ENCODE results near the gene DEXI.
A peak's percentile ranks its signal among the peaks of the same experiment; 100 is the strongest.
"Not testable (repeated sequence)": the region's sequence is repeated elsewhere in the genome, so short reads cannot be mapped to it uniquely, and the experiment has no call there.

The DEXI gene

GRCh38 chr16:10926867-10927266 lies 15.4 kb downstream of the DEXI start:
- DNase-seq (ENCODE audit: low spot score): no peak

GRCh38 chr16:10926094-10926493 lies 16.2 kb downstream of the DEXI start:
- no peak for DNase-seq (ENCODE audit: low spot score)

DNA sequence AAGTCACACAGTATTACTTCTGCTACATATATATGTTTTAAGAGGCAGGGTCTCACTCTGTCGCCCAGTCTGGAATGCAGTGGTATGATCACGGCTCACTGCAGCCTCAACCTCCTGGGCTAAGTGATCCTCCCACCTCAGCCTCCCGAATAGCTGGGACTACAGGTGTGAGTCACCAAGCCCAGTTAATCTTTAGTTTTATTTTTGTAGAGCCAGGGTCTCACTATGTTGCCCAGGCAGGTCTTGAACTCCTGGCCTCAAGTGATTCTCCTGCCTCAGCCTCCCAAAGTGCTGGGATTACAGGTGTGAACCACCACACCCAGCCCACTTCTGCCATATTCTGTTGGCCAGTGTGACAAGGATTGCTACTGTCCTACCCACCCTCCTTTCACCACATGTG lies 17.0 kb downstream of the DEXI start:
- DNase-seq (ENCODE audit: low spot score): not testable (repeated sequence)

GRCh38 chr16:10923650-10924214 lies 18.5 kb downstream of the DEXI start:
- DNase-seq (ENCODE audit: low spot score): no peak

- DNase-seq (ENCODE audit: low spot score): no peak
These were observed 19.1 kb downstream of the DEXI start for GRCh38 chr16:10923146-10923649.

- no peak for DNase-seq (ENCODE audit: low spot score)
These were observed 19.7 kb downstream of the DEXI start for GRCh38 chr16:10922328-10923145.

GRCh38 chr16:10921536-10922327 lies 20.5 kb downstream of the DEXI start:
- no peak for DNase-seq (ENCODE audit: low spot score)

DNA sequence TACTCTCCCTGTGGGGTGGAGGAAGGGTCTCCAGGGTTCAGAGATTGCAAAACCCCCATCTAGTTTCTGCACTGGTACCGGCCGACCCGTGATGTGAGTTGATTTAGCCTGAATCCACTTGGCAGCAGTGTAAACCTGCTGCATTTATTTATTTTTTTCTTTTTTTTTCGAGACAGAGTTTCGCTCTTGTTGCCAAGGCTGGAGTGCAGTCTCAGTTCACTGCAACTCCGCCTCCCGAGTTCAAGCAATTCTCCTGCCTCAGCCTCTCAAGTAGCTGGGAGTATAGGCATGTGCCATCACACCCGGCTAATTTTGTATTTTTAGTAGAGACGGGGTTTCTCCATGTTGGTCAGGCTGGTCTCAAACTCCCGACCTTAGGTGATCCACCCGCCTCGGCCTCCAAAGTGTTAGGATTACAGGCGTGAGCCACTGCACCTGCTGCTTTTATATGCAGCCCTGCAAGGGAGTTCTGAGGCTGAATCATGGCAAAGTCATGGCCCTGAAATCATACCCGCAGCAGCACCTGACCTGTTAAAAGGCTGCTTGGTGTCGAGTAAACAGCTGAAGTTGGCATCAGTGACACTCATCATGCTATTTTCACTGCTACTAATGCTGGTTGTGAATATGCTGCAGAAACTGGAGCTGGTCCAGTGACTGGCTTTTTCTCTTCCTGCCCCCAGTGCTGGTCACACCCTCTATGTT lies 21.4 kb downstream of the DEXI start:
- no peak for DNase-seq (ENCODE audit: low spot score)

- no peak for DNase-seq (ENCODE audit: low spot score)
These were observed 23.3 kb downstream of the DEXI start for GRCh38 chr16:10919003-10919351.

GRCh38 chr16:10918294-10919002 lies 23.8 kb downstream of the DEXI start:
- DNase-seq (ENCODE audit: low spot score): peak; percentile 92

- DNase-seq (ENCODE audit: low spot score): no peak
These were observed 25.7 kb downstream of the DEXI start for GRCh38 chr16:10916534-10916933.

- no peak for DNase-seq (ENCODE audit: low spot score)
These were observed 31.0 kb downstream of the DEXI start for GRCh38 chr16:10911267-10911666.

DNA sequence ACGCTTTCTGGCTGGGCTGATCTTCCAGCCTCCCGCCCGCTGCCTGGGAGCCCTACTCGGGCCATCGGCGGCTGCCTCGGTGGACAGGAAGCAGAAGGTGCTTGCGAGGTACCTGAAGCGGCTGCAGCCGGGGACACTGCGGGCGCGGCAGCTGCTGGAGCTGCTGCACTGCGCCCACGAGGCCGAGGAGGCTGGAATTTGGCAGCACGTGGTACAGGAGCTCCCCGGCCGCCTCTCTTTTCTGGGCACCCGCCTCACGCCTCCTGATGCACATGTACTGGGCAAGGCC lies 34.6 kb downstream of the DEXI start:
- no peak for DNase-seq (ENCODE audit: low spot score)

DNA sequence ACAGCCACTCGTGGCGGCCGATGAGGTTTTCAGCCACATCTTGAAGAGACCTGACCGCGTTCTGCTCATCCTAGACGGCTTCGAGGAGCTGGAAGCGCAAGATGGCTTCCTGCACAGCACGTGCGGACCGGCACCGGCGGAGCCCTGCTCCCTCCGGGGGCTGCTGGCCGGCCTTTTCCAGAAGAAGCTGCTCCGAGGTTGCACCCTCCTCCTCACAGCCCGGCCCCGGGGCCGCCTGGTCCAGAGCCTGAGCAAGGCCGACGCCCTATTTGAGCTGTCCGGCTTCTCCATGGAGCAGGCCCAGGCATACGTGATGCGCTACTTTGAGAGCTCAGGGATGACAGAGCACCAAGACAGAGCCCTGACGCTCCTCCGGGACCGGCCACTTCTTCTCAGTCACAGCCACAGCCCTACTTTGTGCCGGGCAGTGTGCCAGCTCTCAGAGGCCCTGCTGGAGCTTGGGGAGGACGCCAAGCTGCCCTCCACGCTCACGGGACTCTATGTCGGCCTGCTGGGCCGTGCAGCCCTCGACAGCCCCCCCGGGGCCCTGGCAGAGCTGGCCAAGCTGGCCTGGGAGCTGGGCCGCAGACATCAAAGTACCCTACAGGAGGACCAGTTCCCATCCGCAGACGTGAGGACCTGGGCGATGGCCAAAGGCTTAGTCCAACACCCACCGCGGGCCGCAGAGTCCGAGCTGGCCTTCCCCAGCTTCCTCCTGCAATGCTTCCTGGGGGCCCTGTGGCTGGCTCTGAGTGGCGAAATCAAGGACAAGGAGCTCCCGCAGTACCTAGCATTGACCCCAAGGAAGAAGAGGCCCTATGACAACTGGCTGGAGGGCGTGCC lies 35.1 kb downstream of the DEXI start:
- DNase-seq (ENCODE audit: low spot score): no peak

DNA sequence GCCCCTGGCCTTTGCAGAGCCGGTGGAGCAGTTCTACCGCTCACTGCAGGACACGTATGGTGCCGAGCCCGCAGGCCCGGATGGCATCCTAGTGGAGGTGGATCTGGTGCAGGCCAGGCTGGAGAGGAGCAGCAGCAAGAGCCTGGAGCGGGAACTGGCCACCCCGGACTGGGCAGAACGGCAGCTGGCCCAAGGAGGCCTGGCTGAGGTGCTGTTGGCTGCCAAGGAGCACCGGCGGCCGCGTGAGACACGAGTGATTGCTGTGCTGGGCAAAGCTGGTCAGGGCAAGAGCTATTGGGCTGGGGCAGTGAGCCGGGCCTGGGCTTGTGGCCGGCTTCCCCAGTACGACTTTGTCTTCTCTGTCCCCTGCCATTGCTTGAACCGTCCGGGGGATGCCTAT lies 35.8 kb downstream of the DEXI start:
- no peak for DNase-seq (ENCODE audit: low spot score)

DNA sequence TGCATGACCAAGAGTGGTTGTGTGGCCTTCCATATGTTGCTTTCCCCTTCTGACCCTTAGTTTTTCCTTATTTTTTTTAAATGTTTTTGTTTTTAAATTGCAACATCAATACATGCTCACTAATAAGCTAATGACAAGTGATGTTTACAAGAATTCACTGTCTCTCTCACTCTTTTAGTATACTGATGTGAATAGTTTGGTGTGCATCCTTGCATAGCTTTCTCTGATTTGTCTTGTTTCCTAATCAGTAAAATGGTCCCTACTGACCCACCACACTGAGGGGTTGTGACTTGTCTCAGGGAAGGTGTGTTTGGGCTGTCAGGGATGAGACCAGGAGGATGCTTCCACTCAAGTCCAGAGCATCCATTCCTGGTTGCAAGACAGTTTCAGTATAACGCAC lies 39.3 kb downstream of the DEXI start:
- no peak for DNase-seq (ENCODE audit: low spot score)

- DNase-seq (ENCODE audit: low spot score): no peak
These were observed 45.1 kb downstream of the DEXI start for GRCh38 chr16:10897134-10897533.

DNA sequence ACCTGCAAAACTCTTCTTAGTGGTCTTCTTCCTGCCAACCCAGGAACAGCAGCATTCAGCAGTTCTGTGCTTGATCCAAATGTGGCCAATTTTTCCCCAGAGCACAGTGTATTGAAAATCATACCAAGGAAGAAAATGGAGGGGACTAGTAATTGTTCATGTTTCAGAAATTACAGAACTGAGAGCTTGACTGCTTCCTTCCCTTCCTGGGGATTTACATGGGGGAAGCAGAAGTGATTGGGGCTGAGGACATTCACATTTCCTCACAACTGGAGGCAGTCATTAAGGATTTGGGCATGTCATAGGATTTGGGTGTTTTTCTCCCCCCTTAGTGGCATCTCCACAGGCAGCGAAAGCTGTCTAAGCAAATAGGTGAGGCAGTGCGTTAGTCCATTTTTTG lies 45.5 kb downstream of the DEXI start:
- no peak for DNase-seq (ENCODE audit: low spot score)

- DNase-seq (ENCODE audit: low spot score): no peak
These were observed 46.1 kb downstream of the DEXI start for GRCh38 chr16:10896165-10896564.

DNA sequence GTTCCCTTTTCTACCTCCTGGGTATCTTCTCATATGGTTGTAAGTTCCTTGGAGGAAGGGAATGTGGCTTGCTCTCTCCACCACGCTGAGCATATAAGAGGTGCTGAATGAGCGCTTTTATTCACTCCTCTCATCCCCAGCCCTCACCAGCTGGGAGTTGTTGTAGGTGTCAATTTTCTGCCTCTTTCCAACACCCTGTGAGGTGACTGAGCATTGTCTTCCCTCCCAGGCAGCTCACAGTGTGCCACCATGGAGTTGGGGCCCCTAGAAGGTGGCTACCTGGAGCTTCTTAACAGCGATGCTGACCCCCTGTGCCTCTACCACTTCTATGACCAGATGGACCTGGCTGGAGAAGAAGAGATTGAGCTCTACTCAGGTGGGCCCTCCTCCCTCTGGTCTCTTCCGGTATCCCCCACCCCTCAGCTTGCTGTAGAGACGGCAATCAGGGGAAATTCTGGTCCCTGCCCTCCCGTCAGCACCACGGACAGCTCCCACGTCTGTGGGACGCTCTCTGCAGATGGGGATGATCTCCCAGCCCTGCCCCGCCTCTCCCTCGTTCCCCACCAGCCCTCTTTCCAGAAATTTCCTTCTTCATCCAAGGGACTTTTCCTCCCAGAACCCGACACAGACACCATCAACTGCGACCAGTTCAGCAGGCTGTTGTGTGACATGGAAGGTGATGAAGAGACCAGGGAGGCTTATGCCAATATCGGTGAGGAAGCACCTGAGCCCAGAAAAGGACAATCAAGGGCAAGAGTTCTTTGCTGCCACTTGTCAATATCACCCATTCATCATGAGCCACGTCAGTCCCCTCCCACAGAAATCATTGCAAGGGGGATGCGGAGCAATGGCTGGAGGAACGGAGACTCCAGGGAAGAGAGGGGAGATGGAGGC lies 47.0 kb downstream of the DEXI start:
- peak; percentile 85 for DNase-seq (ENCODE audit: low spot score)

Data from ecto neural progenitor cell (in vitro differentiated cells).